GM23338 (cell line): Measurements from ENCODE around the gene MAPK4. TPM values are rescaled to one million over a fixed set of nuclear protein-coding genes. Genes with fewer than 3 reads are reported as not detected.

ENCODE experiments used
- ATAC-seq: fragments of 200-7000 bp; cut with Tn5 transposase; 3 replicates; pipeline ENCODE4 v1.9.1; 2020
- DNase-seq: peaks from one replicate; pipeline ENCODE4 v3.0.0-alpha.2; 2015; ENCODE audit warnings: low spot score
- H2AFZ ChIP-seq: fragments of 200-600 bp; sonication (generic); 2 replicates; pipeline ENCODE4 v1.8.0; 2016; ENCODE audit warnings: antibody characterized with exemption, mild to moderate bottlenecking, moderate library complexity
- H3F3A ChIP-seq: fragments of 200-600 bp; sonication (generic); replicated peaks from 2 replicates; pipeline ENCODE4 v1.8.0; 2017; ENCODE audit warnings: antibody characterized with exemption, mixed run types, low read depth
- H3K27ac ChIP-seq: fragments of 200-600 bp; sonication (generic); 2 replicates; pipeline ENCODE4 v1.6.1; 2016; ENCODE audit warnings: low read depth
- H3K27me3 ChIP-seq: fragments of 200-600 bp; sonication (generic); 2 replicates; pipeline ENCODE4 v1.8.0; 2016; ENCODE audit warnings: mild to moderate bottlenecking, mixed run types, moderate library complexity; ENCODE audit not compliant: insufficient read depth
- H3K36me3 ChIP-seq: fragments of 200-600 bp; sonication (generic); 2 replicates; pipeline ENCODE4 v1.8.0; 2016; ENCODE audit warnings: mild to moderate bottlenecking; ENCODE audit not compliant: insufficient read depth
- H3K4me1 ChIP-seq: fragments of 200-600 bp; sonication (generic); 2 replicates; pipeline ENCODE4 v1.8.0; 2016; ENCODE audit warnings: mild to moderate bottlenecking, moderate library complexity; ENCODE audit not compliant: insufficient read depth
- H3K4me2 ChIP-seq: fragments of 200-600 bp; sonication (generic); 2 replicates; pipeline ENCODE4 v1.7.1; 2017; ENCODE audit warnings: mixed run types
- H3K4me3 ChIP-seq: fragments of 200-600 bp; sonication (generic); 2 replicates; pipeline ENCODE4 v1.6.1; 2016; ENCODE audit warnings: mixed run types
- H3K79me2 ChIP-seq: fragments of 200-600 bp; sonication (generic); replicated peaks from 2 replicates; pipeline ENCODE4 v1.8.0; 2017; ENCODE audit warnings: mild to moderate bottlenecking; ENCODE audit not compliant: insufficient read depth
- H3K9me2 ChIP-seq: fragments of 200-600 bp; sonication (generic); 2 replicates; pipeline ENCODE4 v1.8.0; 2017; ENCODE audit not compliant: insufficient read depth
- H4K20me1 ChIP-seq: fragments of 200-600 bp; sonication (generic); replicated peaks from 2 replicates; pipeline ENCODE4 v1.8.0; 2017; ENCODE audit warnings: mild to moderate bottlenecking; ENCODE audit not compliant: insufficient read depth
- H3K27ac Mint-ChIP-seq: 2 replicates; pipeline ENCODE4 v1.8.0; 2020; ENCODE audit warnings: inconsistent platforms, mild to moderate bottlenecking, moderate library complexity, mixed read lengths
- H3K27me3 Mint-ChIP-seq: 3 replicates; pipeline ENCODE4 v1.8.0; 2022; ENCODE audit warnings: low read depth, mild to moderate bottlenecking, moderate library complexity, mixed read lengths, inconsistent platforms; ENCODE audit not compliant: insufficient read depth, poor library complexity
- H3K36me3 Mint-ChIP-seq: 3 replicates; pipeline ENCODE4 v1.8.0; 2021; ENCODE audit warnings: low read depth, mild to moderate bottlenecking, inconsistent platforms, moderate library complexity, mixed read lengths
- H3K4me1 Mint-ChIP-seq: 3 replicates; pipeline ENCODE4 v1.8.0; 2020; ENCODE audit warnings: mild to moderate bottlenecking, inconsistent platforms, mixed read lengths
- H3K4me3 Mint-ChIP-seq: 3 replicates; pipeline ENCODE4 v1.8.0; 2021; ENCODE audit warnings: moderate library complexity, mild to moderate bottlenecking, inconsistent platforms, mixed read lengths
- H3K9me3 Mint-ChIP-seq: 3 replicates; pipeline ENCODE4 v1.8.0; 2020; ENCODE audit warnings: moderate library complexity, mild to moderate bottlenecking, inconsistent platforms, mixed read lengths
- CREB1 ChIP-seq: fragments of 250-450 bp; sonication (Bioruptor Pico); IDR thresholded peaks from 2 replicates; pipeline ENCODE4 v1.5.0; 2020; ENCODE audit warnings: low read depth, mild to moderate bottlenecking, moderate library complexity
- CTCF ChIP-seq, 2 experiments: fragments of 200-600 bp in 1 of 2; sonication (generic) in 1 of 2; conservative IDR thresholded peaks; 2 replicates each; pipeline versions ENCODE4 v1.5.1 to v1.6.1; 2016 to 2017; ENCODE audit warnings: antibody characterized with exemption in 2 of 2, low read depth in 2 of 2, mild to moderate bottlenecking in 2 of 2, moderate library complexity in 1 of 2
- ETS1 ChIP-seq: IDR thresholded peaks from 2 replicates; pipeline ENCODE4 v1.6.1; 2016; ENCODE audit warnings: antibody characterized with exemption
- EZH2 ChIP-seq: fragments of 200-600 bp; sonication (generic); IDR thresholded peaks from one replicate; pipeline ENCODE4 v1.8.0; 2017; ENCODE audit warnings: antibody characterized with exemption, mild to moderate bottlenecking, low read depth; ENCODE audit not compliant: unreplicated experiment
- EZH2phosphoT487 ChIP-seq: fragments of 200-600 bp; sonication (generic); IDR thresholded peaks from one replicate; pipeline ENCODE4 v1.8.1; 2018; ENCODE audit warnings: antibody characterized with exemption; ENCODE audit not compliant: unreplicated experiment
- JUNB ChIP-seq: IDR thresholded peaks from one replicate; pipeline ENCODE4 v1.6.1; 2016; ENCODE audit warnings: antibody characterized with exemption; ENCODE audit not compliant: unreplicated experiment
- NANOG ChIP-seq: IDR thresholded peaks from 2 replicates; pipeline ENCODE4 v1.6.1; 2016; ENCODE audit warnings: antibody characterized with exemption, borderline replicate concordance
- POLR2AphosphoS5 ChIP-seq: IDR thresholded peaks from 2 replicates; pipeline ENCODE4 v1.6.1; 2016; ENCODE audit warnings: antibody characterized with exemption, low read depth
- REST ChIP-seq: IDR thresholded peaks from one replicate; pipeline ENCODE4 v1.6.1; 2018; ENCODE audit warnings: antibody characterized with exemption; ENCODE audit not compliant: unreplicated experiment
- STAT1 ChIP-seq: IDR thresholded peaks from one replicate; pipeline ENCODE4 v1.6.1; 2016; ENCODE audit warnings: antibody characterized with exemption; ENCODE audit not compliant: unreplicated experiment
- ZNF114 ChIP-seq: fragments of 250-450 bp; sonication (Bioruptor Pico); IDR thresholded peaks from 2 replicates; pipeline ENCODE4 v1.5.0; 2020; ENCODE audit warnings: mild to moderate bottlenecking, moderate library complexity
- ZNF331 ChIP-seq: fragments of 250-450 bp; sonication (Bioruptor Pico); IDR thresholded peaks from 2 replicates; pipeline ENCODE4 v1.5.0; 2020; ENCODE audit warnings: low read depth, mild to moderate bottlenecking, moderate library complexity
- ZNF462 ChIP-seq: fragments of 250-450 bp; sonication (Bioruptor Pico); IDR thresholded peaks from 2 replicates; pipeline ENCODE4 v1.5.0; 2020; ENCODE audit warnings: mild to moderate bottlenecking, moderate library complexity
- polyA plus RNA-seq: library from polyadenylated mRNA; unstranded; fragments of >200 nt; fragmentation: Nextera tagmentation; extraction: Ambion mirVana; gene quantifications from 2 replicates; pipeline ENCODE4 v1.2.1, GENCODE V29; 2016
- total RNA-seq: library from RNA; depleted of rRNA; stranded (reverse); fragments of >200 nt; shearing (Covaris generic); gene quantifications from 2 replicates; pipeline ENCODE4 v1.2.3, GENCODE V29; 2014

The MAPK4 gene
- total and polyA plus RNA-seq, 2 experiments from 2014 or later = 1.3 to 4.4 TPM

GRCh38 chr18:50623694-50624352 is 63.9 kb downstream of the MAPK4 start:
- no peak overlapping the region for H3K27ac Mint-ChIP-seq
- H3K4me3 Mint-ChIP-seq = no peak overlapping the region
- TF ChIP-seq ZNF114 (CRISPR knock-in tag) (no peak), POLR2AphosphoS5 (no peak), JUNB (no peak), ZNF462 (CRISPR knock-in tag) (no peak), EZH2phosphoT487 (no peak), ZNF331 (CRISPR knock-in tag) (no peak), CREB1 (CRISPR knock-in tag) (no peak), EZH2 (no peak), CTCF (conservative IDR thresholded peaks at IDR 0.05; ENCODE audit: low read depth in 2 of 2) (no peak), STAT1 (no peak), ETS1 (no peak), REST (no peak), NANOG (no peak)
- Histone ChIP-seq H3K27ac (no peak overlapping the region), H3K27me3 (no peaks in the 10 kb centered on the region), H3K36me3 (no peaks in the 10 kb centered on the region), H3K4me1 (no peaks in the 10 kb centered on the region), H3F3A (no peaks in the 10 kb centered on the region), H3K79me2 (no peaks in the 10 kb centered on the region), H3K4me2 (no peak overlapping the region), H2AFZ (no peak overlapping the region), H3K9me2 (peaks cover 7% of the 10 kb centered on the region; the same call in 1 of the 2 replicates), H3K4me3 (no peak overlapping the region), H4K20me1 (no peaks in the 10 kb centered on the region)
- H3K4me1 Mint-ChIP-seq = no peaks in the 10 kb centered on the region
- ATAC-seq (no peak), DNase-seq (no peak)
- no peaks in the 10 kb centered on the region for H3K36me3 Mint-ChIP-seq
- H3K27me3 Mint-ChIP-seq = peaks cover 5% of the 10 kb centered on the region
- H3K9me3 Mint-ChIP-seq = no peaks in the 10 kb centered on the region
